Nephron (organoid): Measurements from ENCODE around the gene ZNF506.
A peak's percentile ranks its signal among the peaks of the same experiment; 100 is the strongest.
"Not testable (repeated sequence)": the region's sequence is repeated elsewhere in the genome, so short reads cannot be mapped to it uniquely, and the experiment has no call there.

ENCODE experiments used
- H3K27ac Mint-ChIP-seq, 3 experiments: 2 replicates each; pipeline ENCODE4 v1.8.0; 2020; ENCODE audit warnings: mixed read lengths in 3 of 3, mild to moderate bottlenecking in 2 of 3, moderate library complexity in 1 of 3
- H3K27me3 Mint-ChIP-seq: 2 replicates; pipeline ENCODE4 v1.8.0; 2021; ENCODE audit warnings: low read depth, mild to moderate bottlenecking, moderate library complexity, mixed read lengths
- H3K36me3 Mint-ChIP-seq: 2 replicates; pipeline ENCODE4 v1.8.0; 2020; ENCODE audit warnings: low read depth, mixed read lengths
- H3K4me1 Mint-ChIP-seq: 2 replicates; pipeline ENCODE4 v1.8.0; 2020; ENCODE audit warnings: mixed read lengths
- H3K4me3 Mint-ChIP-seq, 3 experiments: 2 replicates each; pipeline ENCODE4 v1.8.0; 2020; ENCODE audit warnings: mild to moderate bottlenecking in 3 of 3, mixed read lengths in 3 of 3, moderate library complexity in 2 of 3
- H3K9me3 Mint-ChIP-seq: 2 replicates; pipeline ENCODE4 v1.8.0; 2020; ENCODE audit warnings: mixed read lengths
- TF ChIP-seq, protein P1 (sequence below), 3 experiments: fragments of 200-600 bp; sonication (generic); IDR thresholded peaks; one replicate each; pipeline ENCODE4 v1.5.0; 2021; ENCODE audit warnings: antibody characterized with exemption in 3 of 3; ENCODE audit not compliant: unreplicated experiment in 3 of 3

Gene ZNF506

DNA sequence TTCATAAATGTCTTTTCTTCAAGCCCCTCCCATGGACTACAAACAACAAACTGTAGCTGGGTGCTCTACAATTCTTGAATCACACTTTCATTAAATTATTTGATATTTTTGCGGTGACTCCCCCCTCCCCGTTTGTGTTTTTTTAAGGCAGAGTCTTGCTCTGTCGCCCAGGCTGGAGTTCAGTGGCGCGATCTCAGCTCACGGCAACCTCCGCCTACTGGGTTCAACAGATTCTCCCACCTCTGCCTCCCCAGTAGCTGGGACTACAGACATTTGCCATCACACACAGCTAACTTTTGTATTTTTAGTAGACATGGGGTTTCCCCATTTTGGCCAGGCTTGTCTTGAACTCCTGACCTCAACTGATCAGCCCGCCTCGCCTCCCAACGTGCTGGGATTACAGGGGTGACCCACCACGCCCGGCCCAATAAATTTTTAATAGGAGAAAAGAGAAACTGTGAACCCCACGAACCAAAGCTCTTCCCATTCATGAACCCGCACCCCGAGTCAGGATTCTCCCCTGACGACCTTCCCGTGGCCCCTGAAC is 703 bp downstream of the ZNF506 start:
- Mint-ChIP-seq H3K36me3 (peaks cover 77% of the 10 kb centered on the region), H3K27me3 (no peaks in the 10 kb centered on the region), H3K27ac (peak overlapping the region; percentile 89 to 97 (median 96)), H3K4me3 (peak overlapping the region; percentile 92 to 96 (median 94)), H3K4me1 (no peaks in the 10 kb centered on the region), H3K9me3 (peaks cover 71% of the 10 kb centered on the region)
- TF ChIP-seq, protein P1, sequence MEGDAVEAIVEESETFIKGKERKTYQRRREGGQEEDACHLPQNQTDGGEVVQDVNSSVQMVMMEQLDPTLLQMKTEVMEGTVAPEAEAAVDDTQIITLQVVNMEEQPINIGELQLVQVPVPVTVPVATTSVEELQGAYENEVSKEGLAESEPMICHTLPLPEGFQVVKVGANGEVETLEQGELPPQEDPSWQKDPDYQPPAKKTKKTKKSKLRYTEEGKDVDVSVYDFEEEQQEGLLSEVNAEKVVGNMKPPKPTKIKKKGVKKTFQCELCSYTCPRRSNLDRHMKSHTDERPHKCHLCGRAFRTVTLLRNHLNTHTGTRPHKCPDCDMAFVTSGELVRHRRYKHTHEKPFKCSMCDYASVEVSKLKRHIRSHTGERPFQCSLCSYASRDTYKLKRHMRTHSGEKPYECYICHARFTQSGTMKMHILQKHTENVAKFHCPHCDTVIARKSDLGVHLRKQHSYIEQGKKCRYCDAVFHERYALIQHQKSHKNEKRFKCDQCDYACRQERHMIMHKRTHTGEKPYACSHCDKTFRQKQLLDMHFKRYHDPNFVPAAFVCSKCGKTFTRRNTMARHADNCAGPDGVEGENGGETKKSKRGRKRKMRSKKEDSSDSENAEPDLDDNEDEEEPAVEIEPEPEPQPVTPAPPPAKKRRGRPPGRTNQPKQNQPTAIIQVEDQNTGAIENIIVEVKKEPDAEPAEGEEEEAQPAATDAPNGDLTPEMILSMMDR (IDR thresholded peaks at IDR 0.05; ENCODE audit: unreplicated experiment in 3 of 3), result no peak

DNA sequence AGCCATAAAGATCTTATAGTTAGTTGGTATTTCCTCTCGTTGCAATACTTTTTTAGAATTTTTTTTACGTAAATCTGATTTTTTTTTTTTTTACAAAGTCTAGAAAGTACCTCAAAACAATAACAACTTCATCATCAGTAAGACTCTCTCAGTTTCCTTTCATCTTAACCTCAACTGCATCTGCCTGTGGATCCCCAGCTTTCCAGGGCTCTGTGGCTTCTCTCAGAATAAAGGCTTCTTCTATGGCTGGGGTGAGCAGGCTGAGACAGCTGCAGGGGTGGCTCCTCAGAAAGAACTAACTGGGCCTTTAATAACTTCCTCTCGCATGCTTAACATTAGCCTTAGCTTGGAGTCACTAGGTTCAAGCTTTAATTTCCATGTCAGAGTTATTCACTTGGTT is 4.2 kb downstream of the ZNF506 start:
- Mint-ChIP-seq H3K4me1 (no peaks in the 10 kb centered on the region), H3K4me3 (no peak overlapping the region), H3K9me3 (peaks cover 70% of the 10 kb centered on the region)

DNA sequence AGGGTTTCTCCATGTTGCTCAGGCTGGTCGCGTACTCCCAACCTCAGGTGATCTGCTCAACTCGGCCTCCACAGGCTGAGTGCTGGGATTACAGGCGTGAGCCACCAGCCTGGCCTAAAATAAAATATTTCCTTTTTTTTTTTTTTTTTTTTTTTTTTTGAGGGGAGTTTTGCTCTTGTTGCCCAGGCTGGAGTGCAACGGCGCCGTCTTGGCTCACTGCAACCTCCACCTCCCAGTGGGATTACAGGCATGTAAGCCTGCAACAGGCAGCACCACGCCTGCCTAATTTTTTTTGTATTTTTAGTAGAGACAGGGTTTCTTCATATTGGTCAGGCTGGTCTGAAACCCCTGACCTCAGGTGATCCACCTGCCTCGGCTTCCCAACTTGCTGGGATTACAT is 4.9 kb downstream of the ZNF506 start:
- TF ChIP-seq, protein P1 (IDR thresholded peaks at IDR 0.05; ENCODE audit: unreplicated experiment in 3 of 3), result no peak
- Mint-ChIP-seq H3K9me3 (peaks cover 70% of the 10 kb centered on the region), H3K27me3 (no peaks in the 10 kb centered on the region), H3K36me3 (peaks cover 94% of the 10 kb centered on the region), H3K4me1 (no peaks in the 10 kb centered on the region), H3K4me3 (no peak overlapping the region), H3K27ac (no peak overlapping the region)

More for the DNA sequence above, 4.2 kb downstream of the ZNF506 start:
- Mint-ChIP-seq H3K36me3 (peaks cover 91% of the 10 kb centered on the region), H3K27ac (no peak overlapping the region), H3K27me3 (no peaks in the 10 kb centered on the region)
- TF ChIP-seq, protein P1 (IDR thresholded peaks at IDR 0.05; ENCODE audit: unreplicated experiment in 3 of 3), result no peak

DNA sequence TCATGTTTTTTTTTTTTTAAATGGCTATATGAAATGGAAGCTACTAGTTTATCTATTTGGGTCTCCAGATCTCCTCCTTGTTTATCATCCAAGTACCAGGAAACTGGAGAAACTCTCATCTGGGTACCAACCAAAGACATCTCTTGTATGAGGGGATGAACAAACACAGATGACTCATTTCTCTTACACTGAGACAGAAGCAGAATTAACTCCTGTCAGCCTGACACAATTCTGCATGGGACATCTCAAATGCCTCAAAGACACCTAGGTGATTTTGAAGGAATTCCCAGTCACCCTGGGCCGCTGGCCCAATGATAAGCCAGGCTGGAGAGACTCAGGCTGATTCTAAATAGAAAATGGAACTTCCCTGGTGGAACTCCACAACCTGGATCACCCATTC is 9.6 kb downstream of the ZNF506 start:
- not testable (repeated sequence) for H3K27me3 Mint-ChIP-seq, H3K4me1 Mint-ChIP-seq, H3K27ac Mint-ChIP-seq, H3K4me3 Mint-ChIP-seq
- H3K36me3 Mint-ChIP-seq, result peaks cover 91% of the 10 kb centered on the region
- H3K9me3 Mint-ChIP-seq, result peaks cover 53% of the 10 kb centered on the region

DNA sequence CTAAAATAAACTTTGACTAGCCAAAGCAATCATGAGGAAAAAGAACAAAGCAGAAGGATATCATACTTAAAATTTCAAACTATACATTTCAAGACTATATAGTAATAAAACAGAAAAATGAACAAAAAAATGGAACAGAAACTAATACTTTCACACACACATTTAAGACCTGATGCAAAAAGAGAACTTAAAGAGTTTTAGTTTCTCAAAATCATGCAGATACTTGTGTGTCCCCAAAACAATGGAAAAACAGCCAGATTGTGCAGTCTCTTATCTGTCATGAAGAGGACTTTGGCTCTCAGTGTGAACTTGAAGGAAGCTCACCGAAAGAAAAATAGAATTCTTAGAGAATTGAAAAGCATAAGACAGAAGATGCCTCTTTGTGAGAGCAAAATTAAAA is 16.1 kb downstream of the ZNF506 start:
- peaks cover 88% of the 10 kb centered on the region for H3K36me3 Mint-ChIP-seq
- H3K4me3 Mint-ChIP-seq, result no peak overlapping the region
- TF ChIP-seq, protein P1 (IDR thresholded peaks at IDR 0.05; ENCODE audit: unreplicated experiment in 3 of 3), result no peak
- H3K9me3 Mint-ChIP-seq, result peaks cover 43% of the 10 kb centered on the region
- H3K27me3 Mint-ChIP-seq, result no peaks in the 10 kb centered on the region
- H3K4me1 Mint-ChIP-seq, result no peaks in the 10 kb centered on the region
- no peak overlapping the region for H3K27ac Mint-ChIP-seq

- H3K4me1 Mint-ChIP-seq, result no peaks in the 10 kb centered on the region
- peaks cover 39% of the 10 kb centered on the region for H3K9me3 Mint-ChIP-seq
- H3K36me3 Mint-ChIP-seq, result peaks cover 87% of the 10 kb centered on the region
- H3K27ac Mint-ChIP-seq, result no peak overlapping the region
- H3K4me3 Mint-ChIP-seq, result no peak overlapping the region
- TF ChIP-seq, protein P1 (IDR thresholded peaks at IDR 0.05; ENCODE audit: unreplicated experiment in 3 of 3), result no peak
- H3K27me3 Mint-ChIP-seq, result peaks cover 3% of the 10 kb centered on the region
Measured at GRCh38 chr19:19788015-19788414, 33.5 kb downstream of the ZNF506 start.

GRCh38 chr19:19785476-19785875 is 36.1 kb downstream of the ZNF506 start:
- not testable (repeated sequence) for H3K4me3 Mint-ChIP-seq, H3K27ac Mint-ChIP-seq, H3K4me1 Mint-ChIP-seq, H3K27me3 Mint-ChIP-seq
- Mint-ChIP-seq H3K9me3 (peaks cover 52% of the 10 kb centered on the region), H3K36me3 (peaks cover 89% of the 10 kb centered on the region)
